PC-3 (cell line): Measurements from ENCODE around the gene ACTN1.

Experiments
- EZH2 ChIP-seq: fragments of 300-600 bp; sonication (generic); IDR thresholded peaks from one replicate; pipeline ENCODE4 v1.6.1; 2017; ENCODE audit warnings: antibody characterized with exemption, mild to moderate bottlenecking, low read length; ENCODE audit not compliant: unreplicated experiment
- EZH2phosphoT487 ChIP-seq: fragments of 300-600 bp; sonication (generic); IDR thresholded peaks from 2 replicates; pipeline ENCODE4 v1.6.1; 2018; ENCODE audit warnings: mild to moderate bottlenecking, antibody characterized with exemption, low read length, borderline replicate concordance
- TF ChIP-seq, protein P1 (sequence below): fragments of 300-600 bp; sonication (generic); conservative IDR thresholded peaks from 2 replicates; pipeline ENCODE4 v1.5.1; 2017; ENCODE audit warnings: antibody characterized with exemption, low read depth, mild to moderate bottlenecking, low read length

DNA sequence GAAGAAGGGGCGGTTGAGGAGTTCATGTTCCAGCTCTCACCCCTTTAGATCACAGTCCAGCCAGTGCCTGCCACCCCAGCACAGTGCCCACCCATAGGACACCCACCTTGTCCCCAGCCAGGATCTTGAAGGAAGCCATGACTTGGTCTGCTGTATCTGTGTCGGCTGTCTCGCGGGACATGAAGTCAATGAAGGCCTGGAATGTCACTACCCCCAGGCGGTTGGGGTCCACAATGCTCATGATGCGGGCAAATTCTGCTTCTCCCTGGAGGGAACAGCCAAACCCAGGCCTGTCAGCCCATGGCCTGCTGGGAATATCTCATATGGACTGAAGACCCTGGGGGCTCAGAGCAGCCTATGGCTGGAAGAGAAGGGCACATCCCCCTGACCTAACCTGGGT is 102.1 kb downstream of the ACTN1 start:
- TF ChIP-seq, protein P1, sequence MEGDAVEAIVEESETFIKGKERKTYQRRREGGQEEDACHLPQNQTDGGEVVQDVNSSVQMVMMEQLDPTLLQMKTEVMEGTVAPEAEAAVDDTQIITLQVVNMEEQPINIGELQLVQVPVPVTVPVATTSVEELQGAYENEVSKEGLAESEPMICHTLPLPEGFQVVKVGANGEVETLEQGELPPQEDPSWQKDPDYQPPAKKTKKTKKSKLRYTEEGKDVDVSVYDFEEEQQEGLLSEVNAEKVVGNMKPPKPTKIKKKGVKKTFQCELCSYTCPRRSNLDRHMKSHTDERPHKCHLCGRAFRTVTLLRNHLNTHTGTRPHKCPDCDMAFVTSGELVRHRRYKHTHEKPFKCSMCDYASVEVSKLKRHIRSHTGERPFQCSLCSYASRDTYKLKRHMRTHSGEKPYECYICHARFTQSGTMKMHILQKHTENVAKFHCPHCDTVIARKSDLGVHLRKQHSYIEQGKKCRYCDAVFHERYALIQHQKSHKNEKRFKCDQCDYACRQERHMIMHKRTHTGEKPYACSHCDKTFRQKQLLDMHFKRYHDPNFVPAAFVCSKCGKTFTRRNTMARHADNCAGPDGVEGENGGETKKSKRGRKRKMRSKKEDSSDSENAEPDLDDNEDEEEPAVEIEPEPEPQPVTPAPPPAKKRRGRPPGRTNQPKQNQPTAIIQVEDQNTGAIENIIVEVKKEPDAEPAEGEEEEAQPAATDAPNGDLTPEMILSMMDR, result no peak
- no peak for TF ChIP-seq EZH2
- no peak for TF ChIP-seq EZH2phosphoT487
